ENCODE measurements around the gene TMEM258. TPM values are rescaled to one million over a fixed set of nuclear protein-coding genes. Genes with fewer than 3 reads are reported as not detected.

Gene TMEM258
- total and polyA plus RNA-seq, 9 of the 15 experiments (the other 6 are each of a cell fraction or from before 2014, with no cell fraction given), result 97.2 to 856 (median 231) TPM

- H3K9me1 ChIP-seq (ENCODE audit: control insufficient read depth, insufficient read depth, low read length), result peaks cover 15% of the 10 kb centered on the region
- H3K4me3 ChIP-seq, result no peak overlapping the region
- in situ Hi-C loops (cut with MboI), result no loop called here
- WGBS (ENCODE audit: insufficient coverage, low coverage, missing lambda C conversion rate), result 78% methylated on average over 12 of the region's 12 CpGs
- H3K27ac ChIP-seq (ENCODE audit: extremely low read depth, low read depth, low read length), result peak overlapping the region; percentile 100
- H3K36me3 ChIP-seq (ENCODE audit: control insufficient read depth, insufficient read depth, low read length), result no peaks in the 10 kb centered on the region
- ATAC-seq (peak; percentile 8; the same call in 2 of the 3 replicates), FAIRE-seq (peak; percentile 23), DNase-seq (ENCODE audit: extremely low read depth in 1 of 4, low spot score in 3 of 4) (peak in 2 of 4 experiments; percentile 14 to 40)
- BruUV-seq (replicated peaks), result no TSS peak
- H2AFZ ChIP-seq (ENCODE audit: low read depth, low read length), result peak overlapping the region; percentile 61; the same call in 1 of the 2 replicates
- peaks cover 36% of the 10 kb centered on the region; the same call in 2 of the 3 replicates for H3K79me2 ChIP-seq (ENCODE audit: control insufficient read depth, insufficient read depth, low read length)
- peaks cover 51 to 63% of the 10 kb centered on the region in 2 experiments for H3K4me1 ChIP-seq (replicated peaks in 1 of 2; ENCODE audit: control insufficient read depth in 2 of 2, insufficient read depth in 2 of 2, low read length in 2 of 2)
- no peaks in the 10 kb centered on the region for H4K20me1 ChIP-seq (replicated peaks; ENCODE audit: control insufficient read depth, insufficient read depth, low read length)
- CTCF ChIA-PET (ENCODE audit: low intra/inter-chr PET ratio), result no interaction called here
- peak overlapping the region; percentile 73 for H3K4me2 ChIP-seq (ENCODE audit: insufficient read depth, low read length)
- H3K9ac ChIP-seq (ENCODE audit: insufficient read depth in 1 of 2, low read depth in 2 of 2, low read length in 2 of 2), result peak overlapping the region; percentile 86 to 93
- intact Hi-C loops (cut with micrococcal nuclease), result loop anchor here (1.0 to 2.0 kb wide), 2 partner anchors 17 to 37 kb away; partner anchors contain the start of gene FADS1
- POLR2A ChIA-PET, result interaction anchor here (0.6 to 2.3 kb wide), 9 partner anchors 9 to 47 kb away, joined by 3 to 8 read pairs (median 4); no protein-coding TSS in a partner anchor
- no peaks in the 10 kb centered on the region for H3K9me3 ChIP-seq (replicated peaks; ENCODE audit: control insufficient read depth, insufficient read depth, low read depth, low read length)
- H3K27me3 ChIP-seq (ENCODE audit: control insufficient read depth in 2 of 2, insufficient read depth in 2 of 2, low read length in 2 of 2), result no peaks in the 10 kb centered on the region
- TF ChIP-seq PHF20 (IDR thresholded peaks at IDR 0.05; ENCODE audit: partially characterized antibody) (no peak), CTCF (IDR thresholded peaks at IDR 0.05 in 2 of 3, conservative IDR thresholded peaks at IDR 0.05 in 1 of 3; ENCODE audit: insufficient read depth in 2 of 3, low read depth in 1 of 3, low read length in 3 of 3) (peak in 1 of 3 experiments; percentile 22; a peak in 1 of 6 replicates), ZBTB7A (IDR thresholded peaks at IDR 0.05; ENCODE audit: borderline replicate concordance, control insufficient read depth, low read depth, low read length) (peak; percentile 15; the same call in 1 of the 2 replicates), NR4A1 (CRISPR knock-in tag; IDR thresholded peaks at IDR 0.05) (0 out of 2 replicates have a peak, but pooled peaks have one; percentile 20), NR4A1 (tag; IDR thresholded peaks at IDR 0.05) (no peak), KAT2B (IDR thresholded peaks at IDR 0.05; ENCODE audit: low read depth, low read length) (no peak), RAD21 (CRISPR knock-in tag; conservative IDR thresholded peaks at IDR 0.05 in 1 of 2, IDR thresholded peaks at IDR 0.05 in 1 of 2) (peak in 1 of 2 experiments; percentile 8; a peak in 1 of 4 replicates), MBD1 (CRISPR knock-in tag; IDR thresholded peaks at IDR 0.05) (0 out of 2 replicates have a peak, but pooled peaks have one; percentile 31), ZFP91 (CRISPR knock-in tag; IDR thresholded peaks at IDR 0.05) (0 out of 2 replicates have a peak, but pooled peaks have one; percentile 29), RB1 (IDR thresholded peaks at IDR 0.05; ENCODE audit: low read depth) (0 out of 2 replicates have a peak, but pooled peaks have one; percentile 7), ARID4B (CRISPR knock-in tag; IDR thresholded peaks at IDR 0.05) (0 out of 2 replicates have a peak, but pooled peaks have one; percentile 40)
These were observed 41.5 kb upstream of the TMEM258 start for GRCh38 chr11:61833926-61834277.

Data from K562 (cell line).